Activated CD8-positive, alpha-beta T cell treated with anti-CD3 and anti-CD28 coated beads for 36 hours (primary cell): ENCODE data around the gene CDH23. TPM values are rescaled to one million over a fixed set of nuclear protein-coding genes. Genes with fewer than 3 reads are reported as not detected.

ENCODE experiments used
- ATAC-seq: fragments of 200-7000 bp; cut with Tn5 transposase; one replicate; pipeline ENCODE4 v1.10.0; 2021; ENCODE audit warnings: mild to moderate bottlenecking, moderate library complexity
- CTCF ChIA-PET: fragments of 350-600 bp; sonication (Branson Sonifier 250); formaldehyde crosslinking; loops from one replicate; lab custom pipeline; 2021; ENCODE audit warnings: antibody characterized with exemption; lab: Charles Lee
- POLR2A ChIA-PET: fragments of 350-600 bp; sonication (Branson Sonifier 250); formaldehyde crosslinking; loops from one replicate; lab custom pipeline; 2021; ENCODE audit warnings: antibody characterized with exemption; lab: Charles Lee
- DNase-seq: peaks from one replicate; pipeline ENCODE4 v3.0.0-alpha.2; 2020
- H3K27ac Mint-ChIP-seq: one replicate; pipeline ENCODE4 v1.8.0; 2021; ENCODE audit warnings: mild to moderate bottlenecking, mixed read lengths
- H3K27me3 Mint-ChIP-seq: one replicate; pipeline ENCODE4 v1.8.0; 2021; ENCODE audit warnings: mixed read lengths
- H3K36me3 Mint-ChIP-seq: one replicate; pipeline ENCODE4 v1.8.0; 2021; ENCODE audit warnings: low read depth, mixed read lengths
- H3K4me1 Mint-ChIP-seq: one replicate; pipeline ENCODE4 v1.8.0; 2021; ENCODE audit warnings: low read depth, mixed read lengths
- H3K4me3 Mint-ChIP-seq: one replicate; pipeline ENCODE4 v1.8.0; 2021; ENCODE audit warnings: mild to moderate bottlenecking, moderate library complexity, mixed read lengths
- H3K9me3 Mint-ChIP-seq: one replicate; pipeline ENCODE4 v1.8.0; 2021; ENCODE audit warnings: mixed read lengths
- intact Hi-C: fragments of 100-400 bp; cut with micrococcal nuclease; formaldehyde crosslinking; loops from one replicate; pipeline ENCODE4 v1.10.0; 2022
- total RNA-seq, 2 experiments: library from RNA; stranded (reverse); gene quantifications; one replicate each; pipeline ENCODE4 v1.2.3, GENCODE V29; 2021
- TF ChIP-seq, protein P1 (sequence below): fragments of 200-600 bp; IDR thresholded peaks from one replicate; pipeline ENCODE4 v1.8.0; 2022; ENCODE audit warnings: antibody characterized with exemption, mild to moderate bottlenecking

Gene CDH23
- total RNA-seq, 2 experiments from 2014 or later: 2.4 to 2.7 TPM

DNA sequence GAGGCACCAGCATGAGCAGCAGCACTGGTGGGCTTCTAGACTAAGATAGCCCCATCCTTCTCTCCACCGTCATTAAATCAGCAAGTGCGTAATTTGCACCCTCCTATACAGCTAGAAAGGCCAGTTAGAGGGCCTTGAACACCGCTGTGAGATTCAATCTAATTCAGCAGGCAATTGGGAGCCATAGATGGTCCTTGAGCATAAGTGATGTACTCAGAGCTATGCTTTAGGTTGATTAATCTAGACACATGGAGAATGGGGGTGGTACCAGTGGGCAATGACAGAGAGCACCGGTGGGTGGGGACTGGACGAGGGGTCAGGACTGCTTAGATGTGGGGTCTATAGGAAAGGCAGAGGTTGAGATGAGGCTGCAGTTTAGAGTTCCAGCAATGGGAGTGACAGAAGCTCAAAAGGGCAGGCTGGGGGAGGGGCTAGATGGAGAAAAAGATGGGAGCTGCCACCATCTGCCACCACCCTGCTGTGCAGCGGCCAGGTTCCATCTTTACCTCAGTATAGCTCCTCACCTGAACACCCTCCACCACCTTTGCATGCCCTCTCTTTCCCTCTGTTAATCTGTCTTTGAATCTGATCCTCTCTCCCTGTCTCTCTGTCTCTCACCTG is 235.6 kb downstream of the CDH23 start:
- no peaks in the 10 kb centered on the region for H3K9me3 Mint-ChIP-seq
- no peaks in the 10 kb centered on the region for H3K27me3 Mint-ChIP-seq
- no peaks in the 10 kb centered on the region for H3K4me1 Mint-ChIP-seq
- intact Hi-C loops: no loop called here
- TF ChIP-seq, protein P1, sequence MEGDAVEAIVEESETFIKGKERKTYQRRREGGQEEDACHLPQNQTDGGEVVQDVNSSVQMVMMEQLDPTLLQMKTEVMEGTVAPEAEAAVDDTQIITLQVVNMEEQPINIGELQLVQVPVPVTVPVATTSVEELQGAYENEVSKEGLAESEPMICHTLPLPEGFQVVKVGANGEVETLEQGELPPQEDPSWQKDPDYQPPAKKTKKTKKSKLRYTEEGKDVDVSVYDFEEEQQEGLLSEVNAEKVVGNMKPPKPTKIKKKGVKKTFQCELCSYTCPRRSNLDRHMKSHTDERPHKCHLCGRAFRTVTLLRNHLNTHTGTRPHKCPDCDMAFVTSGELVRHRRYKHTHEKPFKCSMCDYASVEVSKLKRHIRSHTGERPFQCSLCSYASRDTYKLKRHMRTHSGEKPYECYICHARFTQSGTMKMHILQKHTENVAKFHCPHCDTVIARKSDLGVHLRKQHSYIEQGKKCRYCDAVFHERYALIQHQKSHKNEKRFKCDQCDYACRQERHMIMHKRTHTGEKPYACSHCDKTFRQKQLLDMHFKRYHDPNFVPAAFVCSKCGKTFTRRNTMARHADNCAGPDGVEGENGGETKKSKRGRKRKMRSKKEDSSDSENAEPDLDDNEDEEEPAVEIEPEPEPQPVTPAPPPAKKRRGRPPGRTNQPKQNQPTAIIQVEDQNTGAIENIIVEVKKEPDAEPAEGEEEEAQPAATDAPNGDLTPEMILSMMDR: no peak
- ChIA-PET CTCF (interaction anchor here (1.0 kb wide), 1 partner anchor 8 kb away, joined by 3 read pairs; no protein-coding TSS in a partner anchor), POLR2A (interaction anchor here (1.1 kb wide), 1 partner anchor 26 kb away, joined by 3 read pairs; no protein-coding TSS in a partner anchor)
- H3K36me3 Mint-ChIP-seq: no peaks in the 10 kb centered on the region
- H3K4me3 Mint-ChIP-seq: no peak overlapping the region
- H3K27ac Mint-ChIP-seq: no peak overlapping the region
- ATAC-seq (no peak), DNase-seq (no peak)

DNA sequence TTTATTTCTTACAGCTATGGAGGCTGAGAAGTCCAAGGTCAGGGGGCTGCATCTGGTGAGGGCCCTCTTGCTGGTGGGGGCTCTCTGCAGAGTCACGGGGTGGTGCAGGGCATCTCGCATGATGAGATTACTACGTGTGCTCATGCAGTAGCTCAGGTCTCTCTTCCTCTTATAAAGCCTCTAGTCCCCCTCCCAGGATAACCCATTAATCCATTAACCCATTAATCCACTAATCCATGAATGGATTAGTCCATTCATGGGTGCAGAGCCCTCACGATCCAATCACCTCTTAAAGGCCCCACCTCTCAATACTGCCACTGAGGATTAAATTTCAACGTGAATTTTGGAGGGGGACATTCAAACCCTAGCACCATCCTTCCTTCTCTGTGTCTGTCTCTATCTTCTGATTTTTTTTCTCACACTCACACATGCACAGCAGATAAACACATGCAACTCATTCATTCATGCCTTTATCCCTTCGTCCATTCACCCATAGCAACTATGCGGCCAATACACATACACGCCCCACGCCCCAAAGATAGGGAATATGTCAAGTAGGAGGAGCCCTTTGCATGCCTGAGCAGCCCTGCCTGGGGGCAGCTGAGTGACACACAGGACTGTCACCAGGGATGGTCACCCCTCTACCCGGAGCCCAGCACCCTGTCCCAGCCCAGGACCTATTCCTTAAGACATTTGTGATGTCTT is 236.3 kb downstream of the CDH23 start:
- TF ChIP-seq, protein P1: no peak
- no peaks in the 10 kb centered on the region for H3K9me3 Mint-ChIP-seq
- no peak for ATAC-seq

DNA sequence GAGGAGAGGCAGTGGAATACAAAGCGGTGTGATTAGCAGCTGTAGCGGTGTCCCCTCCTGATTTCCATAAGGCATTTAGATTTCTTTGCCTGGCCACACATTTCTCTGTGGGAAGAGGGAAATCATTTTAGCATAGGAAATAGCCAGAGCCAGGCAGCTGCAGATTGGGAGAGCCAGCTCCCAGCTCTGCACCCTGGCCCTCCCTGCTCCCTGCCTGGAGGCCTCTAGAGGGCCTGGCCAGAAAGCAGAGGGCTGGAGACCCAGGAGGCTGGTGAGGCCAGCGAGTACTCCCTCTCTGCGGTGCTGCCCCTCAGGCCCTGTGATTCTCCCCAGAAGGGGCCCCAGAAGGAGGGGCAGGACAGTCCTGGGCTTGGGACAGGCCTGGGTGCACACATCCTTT is 237.2 kb downstream of the CDH23 start:
- H3K9me3 Mint-ChIP-seq: no peaks in the 10 kb centered on the region
- TF ChIP-seq, protein P1: no peak
- intact Hi-C loops: no loop called here
- no peaks in the 10 kb centered on the region for H3K36me3 Mint-ChIP-seq
- H3K27ac Mint-ChIP-seq: no peak overlapping the region
- CTCF ChIA-PET: no interaction called here
- ATAC-seq (no peak), DNase-seq (no peak)
- H3K4me1 Mint-ChIP-seq: peaks cover 2% of the 10 kb centered on the region
- POLR2A ChIA-PET: no interaction called here
- no peak overlapping the region for H3K4me3 Mint-ChIP-seq
- H3K27me3 Mint-ChIP-seq: no peaks in the 10 kb centered on the region

More for the DNA sequence above, 236.3 kb downstream of the CDH23 start:
- CTCF ChIA-PET: interaction anchor here (1.0 kb wide), 1 partner anchor 9 kb away, joined by 3 read pairs; no protein-coding TSS in a partner anchor
- H3K36me3 Mint-ChIP-seq: no peaks in the 10 kb centered on the region
- POLR2A ChIA-PET: interaction anchor here (1.1 kb wide), 1 partner anchor 25 kb away, joined by 3 read pairs; no protein-coding TSS in a partner anchor
- no peaks in the 10 kb centered on the region for H3K27me3 Mint-ChIP-seq
- intact Hi-C loops: no loop called here
- H3K27ac Mint-ChIP-seq: no peak overlapping the region
- no peak overlapping the region for H3K4me3 Mint-ChIP-seq
- peaks cover 2% of the 10 kb centered on the region for H3K4me1 Mint-ChIP-seq
- DNase-seq: no peak

DNA sequence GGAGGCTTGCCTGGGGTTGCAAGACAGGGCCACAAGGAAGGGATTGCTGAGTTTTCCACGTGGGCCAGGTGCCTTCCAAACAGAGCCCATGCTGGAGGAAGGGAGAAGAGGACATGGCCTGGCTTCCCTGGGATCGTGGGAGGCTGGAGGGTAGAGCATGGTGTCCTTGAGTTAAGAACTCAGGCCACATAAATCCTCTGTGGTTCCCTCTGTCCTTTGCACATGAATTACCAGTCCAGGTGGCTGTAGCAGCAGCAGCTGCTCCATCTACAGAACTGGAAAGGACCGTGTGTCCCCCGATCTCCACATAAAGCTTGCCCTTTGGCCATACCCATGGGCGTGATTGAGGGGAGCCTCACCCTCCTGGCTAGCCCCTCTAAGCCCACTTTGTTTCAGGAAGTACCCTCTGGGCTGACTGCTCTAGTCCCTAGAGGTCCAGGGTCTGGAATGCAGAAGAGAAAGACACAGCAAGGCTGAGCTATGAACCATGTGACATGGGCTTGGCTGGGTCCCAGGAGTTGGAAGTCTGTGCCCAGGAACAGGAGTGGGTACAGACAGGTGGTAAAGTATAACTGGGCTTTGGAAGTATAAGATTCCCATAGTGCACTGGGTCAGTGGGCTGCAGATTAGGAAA is 237.9 kb downstream of the CDH23 start:
- no peaks in the 10 kb centered on the region for H3K27me3 Mint-ChIP-seq
- DNase-seq (no peak), ATAC-seq (no peak)
- H3K36me3 Mint-ChIP-seq: no peaks in the 10 kb centered on the region
- ChIA-PET POLR2A (no interaction called here), CTCF (no interaction called here)
- intact Hi-C loops: no loop called here
- TF ChIP-seq, protein P1: no peak
- H3K4me3 Mint-ChIP-seq: no peak overlapping the region
- no peak overlapping the region for H3K27ac Mint-ChIP-seq
- H3K4me1 Mint-ChIP-seq: peaks cover 2% of the 10 kb centered on the region
- no peaks in the 10 kb centered on the region for H3K9me3 Mint-ChIP-seq
